C4-2B (cell line): ENCODE data around the gene GSG1L2.

Experiments used
- ZFX ChIP-seq: fragments of 450-650 bp; IDR thresholded peaks from 2 replicates; pipeline ENCODE4 v1.6.1; 2017
- TF ChIP-seq, protein P1 (sequence below): fragments of 450-650 bp; conservative IDR thresholded peaks from 2 replicates; pipeline ENCODE4 v1.5.1; 2017; ENCODE audit warnings: mild to moderate bottlenecking

DNA sequence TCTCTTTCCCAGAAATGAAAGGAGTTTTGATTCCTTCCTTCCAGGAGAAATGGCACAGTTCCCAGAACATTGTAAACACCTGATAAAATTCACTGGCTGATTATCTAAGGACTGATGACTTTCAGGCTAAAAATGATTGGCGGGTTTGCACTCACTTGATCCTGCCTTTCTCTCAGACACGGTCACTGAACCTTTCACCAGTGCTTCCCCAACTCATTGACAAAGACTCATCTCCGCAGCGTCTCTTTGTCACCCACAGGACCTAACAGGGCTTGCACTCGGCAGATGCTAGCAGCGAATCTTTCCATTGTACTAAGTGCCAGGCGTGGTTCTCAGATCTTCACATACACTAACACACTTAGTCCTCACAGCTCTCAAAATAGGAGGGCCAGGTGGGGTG, 23.2 kb downstream of the GSG1L2 start:
- TF ChIP-seq, protein P1, sequence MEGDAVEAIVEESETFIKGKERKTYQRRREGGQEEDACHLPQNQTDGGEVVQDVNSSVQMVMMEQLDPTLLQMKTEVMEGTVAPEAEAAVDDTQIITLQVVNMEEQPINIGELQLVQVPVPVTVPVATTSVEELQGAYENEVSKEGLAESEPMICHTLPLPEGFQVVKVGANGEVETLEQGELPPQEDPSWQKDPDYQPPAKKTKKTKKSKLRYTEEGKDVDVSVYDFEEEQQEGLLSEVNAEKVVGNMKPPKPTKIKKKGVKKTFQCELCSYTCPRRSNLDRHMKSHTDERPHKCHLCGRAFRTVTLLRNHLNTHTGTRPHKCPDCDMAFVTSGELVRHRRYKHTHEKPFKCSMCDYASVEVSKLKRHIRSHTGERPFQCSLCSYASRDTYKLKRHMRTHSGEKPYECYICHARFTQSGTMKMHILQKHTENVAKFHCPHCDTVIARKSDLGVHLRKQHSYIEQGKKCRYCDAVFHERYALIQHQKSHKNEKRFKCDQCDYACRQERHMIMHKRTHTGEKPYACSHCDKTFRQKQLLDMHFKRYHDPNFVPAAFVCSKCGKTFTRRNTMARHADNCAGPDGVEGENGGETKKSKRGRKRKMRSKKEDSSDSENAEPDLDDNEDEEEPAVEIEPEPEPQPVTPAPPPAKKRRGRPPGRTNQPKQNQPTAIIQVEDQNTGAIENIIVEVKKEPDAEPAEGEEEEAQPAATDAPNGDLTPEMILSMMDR = no peak
- TF ChIP-seq ZFX = no peak
